ENCODE measurements around the gene CLEC9A. TPM values are rescaled to one million over a fixed set of nuclear protein-coding genes. Genes with fewer than 3 reads are reported as not detected.

The CLEC9A gene
- total RNA-seq, 1 donor from 2014 or later = not detected

- intact Hi-C loops (cut with micrococcal nuclease) = no loop called here
- Mint-ChIP-seq H3K4me1 (ENCODE audit: low read depth) (no peaks in the 10 kb centered on the region), H3K27me3 (ENCODE audit: insufficient read depth) (peaks cover 30% of the 10 kb centered on the region), H3K36me3 (ENCODE audit: low read depth) (no peaks in the 10 kb centered on the region), H3K4me3 (no peak overlapping the region), H3K27ac (no peak overlapping the region), H3K9me3 (no peaks in the 10 kb centered on the region)
- no peak for DNase-seq (ENCODE audit: low spot score)
Observed at GRCh38 chr12:10069976-10070375, 39.5 kb downstream of the CLEC9A start.

- H3K27me3 Mint-ChIP-seq (ENCODE audit: insufficient read depth) = peaks cover 34% of the 10 kb centered on the region
- no peaks in the 10 kb centered on the region for H3K36me3 Mint-ChIP-seq (ENCODE audit: low read depth)
- intact Hi-C loops (cut with micrococcal nuclease) = no loop called here
- H3K27ac Mint-ChIP-seq = no peak overlapping the region
- DNase-seq (ENCODE audit: low spot score) = no peak
- no peak overlapping the region for H3K4me3 Mint-ChIP-seq
- H3K4me1 Mint-ChIP-seq (ENCODE audit: low read depth) = no peaks in the 10 kb centered on the region
- H3K9me3 Mint-ChIP-seq = no peaks in the 10 kb centered on the region
Observed at GRCh38 chr12:10070380-10070779, 39.9 kb downstream of the CLEC9A start.

- Mint-ChIP-seq H3K4me1 (ENCODE audit: low read depth) (no peaks in the 10 kb centered on the region), H3K27ac (no peak overlapping the region), H3K36me3 (ENCODE audit: low read depth) (no peaks in the 10 kb centered on the region), H3K27me3 (ENCODE audit: insufficient read depth) (peaks cover 36% of the 10 kb centered on the region), H3K9me3 (no peaks in the 10 kb centered on the region), H3K4me3 (no peak overlapping the region)
- DNase-seq (ENCODE audit: low spot score) = no peak
- intact Hi-C loops (cut with micrococcal nuclease) = no loop called here
Observed at GRCh38 chr12:10072131-10072530, 41.6 kb downstream of the CLEC9A start.

- Mint-ChIP-seq H3K4me3 (no peak overlapping the region), H3K9me3 (no peaks in the 10 kb centered on the region), H3K4me1 (ENCODE audit: low read depth) (no peaks in the 10 kb centered on the region), H3K36me3 (ENCODE audit: low read depth) (no peaks in the 10 kb centered on the region), H3K27ac (no peak overlapping the region), H3K27me3 (ENCODE audit: insufficient read depth) (peaks cover 37% of the 10 kb centered on the region)
- no peak for DNase-seq (ENCODE audit: low spot score)
- intact Hi-C loops (cut with micrococcal nuclease) = no loop called here
Observed at GRCh38 chr12:10073261-10073660, 42.8 kb downstream of the CLEC9A start.

- Mint-ChIP-seq H3K4me3 (no peak overlapping the region), H3K27ac (no peak overlapping the region), H3K27me3 (ENCODE audit: insufficient read depth) (peaks cover 22% of the 10 kb centered on the region), H3K4me1 (ENCODE audit: low read depth) (no peaks in the 10 kb centered on the region), H3K9me3 (no peaks in the 10 kb centered on the region), H3K36me3 (ENCODE audit: low read depth) (no peaks in the 10 kb centered on the region)
- intact Hi-C loops (cut with micrococcal nuclease) = no loop called here
- DNase-seq (ENCODE audit: low spot score) = no peak
Observed at GRCh38 chr12:10075451-10075850, 45.0 kb downstream of the CLEC9A start.

- Mint-ChIP-seq H3K4me1 (ENCODE audit: low read depth) (no peaks in the 10 kb centered on the region), H3K9me3 (peaks cover 11% of the 10 kb centered on the region), H3K27ac (no peak overlapping the region), H3K36me3 (ENCODE audit: low read depth) (no peaks in the 10 kb centered on the region), H3K4me3 (no peak overlapping the region), H3K27me3 (ENCODE audit: insufficient read depth) (peaks cover 11% of the 10 kb centered on the region)
- intact Hi-C loops (cut with micrococcal nuclease) = no loop called here
- DNase-seq (ENCODE audit: low spot score) = no peak
Observed at GRCh38 chr12:10082117-10082874, 51.8 kb downstream of the CLEC9A start.

- no peak for DNase-seq (ENCODE audit: low spot score)
- no peak overlapping the region for H3K27ac Mint-ChIP-seq
- H3K36me3 Mint-ChIP-seq (ENCODE audit: low read depth) = no peaks in the 10 kb centered on the region
- intact Hi-C loops (cut with micrococcal nuclease) = no loop called here
- H3K27me3 Mint-ChIP-seq (ENCODE audit: insufficient read depth) = peaks cover 3% of the 10 kb centered on the region
- no peaks in the 10 kb centered on the region for H3K4me1 Mint-ChIP-seq (ENCODE audit: low read depth)
- H3K9me3 Mint-ChIP-seq = peaks cover 11% of the 10 kb centered on the region
- no peak overlapping the region for H3K4me3 Mint-ChIP-seq
Observed at GRCh38 chr12:10084733-10085132, 54.3 kb downstream of the CLEC9A start.

GRCh38 chr12:10086387-10086786 lies 55.9 kb downstream of the CLEC9A start:
- peaks cover 7% of the 10 kb centered on the region for H3K27me3 Mint-ChIP-seq (ENCODE audit: insufficient read depth)
- no peak for DNase-seq (ENCODE audit: low spot score)
- H3K36me3 Mint-ChIP-seq (ENCODE audit: low read depth) = no peaks in the 10 kb centered on the region
- H3K27ac Mint-ChIP-seq = no peak overlapping the region
- intact Hi-C loops (cut with micrococcal nuclease) = no loop called here
- H3K4me1 Mint-ChIP-seq (ENCODE audit: low read depth) = no peaks in the 10 kb centered on the region
- H3K9me3 Mint-ChIP-seq = peaks cover 11% of the 10 kb centered on the region
- H3K4me3 Mint-ChIP-seq = no peak overlapping the region

GRCh38 chr12:10088031-10088430 lies 57.5 kb downstream of the CLEC9A start:
- DNase-seq (ENCODE audit: low spot score) = no peak
- no peak overlapping the region for H3K27ac Mint-ChIP-seq
- H3K27me3 Mint-ChIP-seq (ENCODE audit: insufficient read depth) = peaks cover 7% of the 10 kb centered on the region
- no peak overlapping the region for H3K4me3 Mint-ChIP-seq
- H3K9me3 Mint-ChIP-seq = peaks cover 6% of the 10 kb centered on the region
- no peaks in the 10 kb centered on the region for H3K36me3 Mint-ChIP-seq (ENCODE audit: low read depth)
- intact Hi-C loops (cut with micrococcal nuclease) = no loop called here
- no peaks in the 10 kb centered on the region for H3K4me1 Mint-ChIP-seq (ENCODE audit: low read depth)

- Mint-ChIP-seq H3K9me3 (peaks cover 2% of the 10 kb centered on the region), H3K36me3 (ENCODE audit: low read depth) (no peaks in the 10 kb centered on the region), H3K4me3 (no peak overlapping the region), H3K27ac (no peak overlapping the region), H3K27me3 (ENCODE audit: insufficient read depth) (peaks cover 8% of the 10 kb centered on the region), H3K4me1 (ENCODE audit: low read depth) (no peaks in the 10 kb centered on the region)
- DNase-seq (ENCODE audit: low spot score) = no peak
- intact Hi-C loops (cut with micrococcal nuclease) = no loop called here
Observed at GRCh38 chr12:10088955-10089900, 58.7 kb downstream of the CLEC9A start.

GRCh38 chr12:10094646-10095395 lies 64.3 kb downstream of the CLEC9A start:
- Mint-ChIP-seq H3K9me3 (no peaks in the 10 kb centered on the region), H3K4me3 (no peak overlapping the region), H3K36me3 (ENCODE audit: low read depth) (no peaks in the 10 kb centered on the region), H3K4me1 (ENCODE audit: low read depth) (no peaks in the 10 kb centered on the region), H3K27me3 (ENCODE audit: insufficient read depth) (peaks cover 14% of the 10 kb centered on the region), H3K27ac (no peak overlapping the region)
- intact Hi-C loops (cut with micrococcal nuclease) = no loop called here
- no peak for DNase-seq (ENCODE audit: low spot score)

- Mint-ChIP-seq H3K27ac (no peak overlapping the region), H3K9me3 (no peaks in the 10 kb centered on the region), H3K27me3 (ENCODE audit: insufficient read depth) (peaks cover 10% of the 10 kb centered on the region), H3K4me3 (no peak overlapping the region), H3K4me1 (ENCODE audit: low read depth) (no peaks in the 10 kb centered on the region), H3K36me3 (ENCODE audit: low read depth) (no peaks in the 10 kb centered on the region)
- DNase-seq (ENCODE audit: low spot score) = no peak
- intact Hi-C loops (cut with micrococcal nuclease) = no loop called here
Observed at GRCh38 chr12:10095971-10096370, 65.5 kb downstream of the CLEC9A start.

GRCh38 chr12:10097521-10097920 lies 67.0 kb downstream of the CLEC9A start:
- H3K27ac Mint-ChIP-seq = no peak overlapping the region
- DNase-seq (ENCODE audit: low spot score) = no peak
- no peaks in the 10 kb centered on the region for H3K9me3 Mint-ChIP-seq
- H3K27me3 Mint-ChIP-seq (ENCODE audit: insufficient read depth) = peaks cover 10% of the 10 kb centered on the region
- no peaks in the 10 kb centered on the region for H3K36me3 Mint-ChIP-seq (ENCODE audit: low read depth)
- no peaks in the 10 kb centered on the region for H3K4me1 Mint-ChIP-seq (ENCODE audit: low read depth)
- H3K4me3 Mint-ChIP-seq = no peak overlapping the region
- intact Hi-C loops (cut with micrococcal nuclease) = no loop called here
